HCT116 (cell line): ENCODE measurements around the gene PDCD1LG2. TPM values are rescaled to one million over a fixed set of nuclear protein-coding genes. Genes with fewer than 3 reads are reported as not detected.

Experiments
- ATAC-seq: fragments of 200-7000 bp; cut with Tn5 transposase; 2 replicates; pipeline ENCODE4 v1.9.1; 2020; ENCODE audit warnings: mild to moderate bottlenecking, moderate library complexity
- BruUV-seq: library from RNA; stranded (reverse); fragments of 400-500 nt; replicated peaks from 2 replicates; lab custom pipeline; 2021; lab: Mats Ljungman, UMichigan
- CTCF ChIA-PET: fragments of 300-600 bp; sonication (Branson Sonifier 250); formaldehyde crosslinking; loops from one replicate; lab custom pipeline; 2021; ENCODE audit warnings: antibody characterized with exemption; lab: Charles Lee
- POLR2A ChIA-PET: fragments of 300-600, 350-600 bp; sonication (Branson Sonifier 250); formaldehyde crosslinking; loops from one replicate; lab custom pipeline; 2021; ENCODE audit warnings: antibody characterized with exemption; lab: Charles Lee
- RAD21 ChIA-PET, 2 experiments: fragments of 300-600 bp; sonication (Branson Sonifier 250); formaldehyde crosslinking; loops; one replicate each; lab custom pipeline; 2023; ENCODE audit warnings: low total read pairs in 2 of 2; ENCODE audit not compliant: uncharacterized antibody in 2 of 2, unreplicated experiment in 2 of 2, low non-redundant PET in 1 of 2; lab: Charles Lee
- DNase-seq: peaks from one replicate; pipeline ENCODE4 v3.0.0-alpha.2; 2010; ENCODE audit warnings: low read depth, low spot score
- H2AFZ ChIP-seq: fragments of 200-600 bp; shearing (Covaris generic), sonication (generic); 2 replicates; pipeline ENCODE4 v1.6.1; 2017; ENCODE audit warnings: low read depth, mixed run types, mixed read lengths, antibody characterized with exemption, low read length; ENCODE audit not compliant: poor library complexity, severe bottlenecking
- H3K27ac ChIP-seq: 2 replicates; pipeline ENCODE4 v1.5.1; 2012; ENCODE audit warnings: low read depth, low read length
- H3K27me3 ChIP-seq: fragments of 200-600 bp; sonication (generic); 2 replicates; pipeline ENCODE4 v1.6.1; 2016; ENCODE audit warnings: mixed run types, low read length, mixed read lengths; ENCODE audit not compliant: insufficient read depth
- H3K36me3 ChIP-seq, 2 experiments: fragments of 200-500 bp in 1 of 2; fragments of 200-600 bp in 1 of 2; sonication (Bioruptor generic) in 1 of 2; sonication (generic) in 1 of 2; 2 replicates each; pipeline versions ENCODE4 v1.5.1 to v1.6.1; 2014 to 2016; ENCODE audit warnings: low read length in 2 of 2, inconsistent platforms in 1 of 2, mixed read lengths in 1 of 2, mixed run types in 1 of 2; ENCODE audit not compliant: insufficient read depth in 2 of 2, control insufficient read depth in 1 of 2
- H3K4me1 ChIP-seq, 2 experiments: fragments of 200-600 bp in 1 of 2; sonication (generic) in 1 of 2; 2 replicates each; pipeline versions ENCODE4 v1.5.1 to v1.6.1; 2012 to 2017; ENCODE audit warnings: low read length in 2 of 2, inconsistent platforms in 1 of 2, mild to moderate bottlenecking in 1 of 2, mixed read lengths in 1 of 2, mixed run types in 1 of 2, moderate library complexity in 1 of 2; ENCODE audit not compliant: insufficient read depth in 2 of 2, control insufficient read depth in 1 of 2
- H3K4me2 ChIP-seq: fragments of 200-600 bp; sonication (generic); 2 replicates; pipeline ENCODE4 v1.6.1; 2017; ENCODE audit warnings: mixed run types, low read length, mixed read lengths
- H3K4me3 ChIP-seq, 2 experiments: fragments of 200-600 bp in 1 of 2; sonication (generic) in 1 of 2; replicated peaks in 1 of 2; 2 replicates each; pipeline ENCODE4 v1.5.1; 2011 to 2016; ENCODE audit warnings: low read length in 2 of 2, control low read depth in 1 of 2, low read depth in 1 of 2, mild to moderate bottlenecking in 1 of 2, mixed read lengths in 1 of 2, mixed run types in 1 of 2
- H3K79me2 ChIP-seq: fragments of 200-600 bp; sonication (generic); 2 replicates; pipeline ENCODE4 v1.6.1; 2017; ENCODE audit warnings: mild to moderate bottlenecking, mixed run types, low read length, moderate library complexity, mixed read lengths; ENCODE audit not compliant: insufficient read depth
- H3K9ac ChIP-seq: fragments of 200-600 bp; sonication (generic); 2 replicates; pipeline ENCODE4 v1.6.1; 2016; ENCODE audit warnings: low read length, mixed read lengths
- H3K9me2 ChIP-seq: fragments of 200-600 bp; sonication (generic), shearing (Covaris generic); 2 replicates; pipeline ENCODE4 v1.6.1; 2017; ENCODE audit warnings: mixed run types, mild to moderate bottlenecking, moderate library complexity; ENCODE audit not compliant: insufficient read depth
- H3K9me3 ChIP-seq, 2 experiments: fragments of 200-500 bp in 1 of 2; fragments of 200-600 bp in 1 of 2; sonication (Bioruptor generic) in 1 of 2; sonication (generic) in 1 of 2; 2 replicates each; pipeline ENCODE4 v1.6.1; 2014 to 2017; ENCODE audit warnings: low read length in 2 of 2, mixed read lengths in 2 of 2, inconsistent platforms in 1 of 2, low read depth in 1 of 2, mild to moderate bottlenecking in 1 of 2, mixed run types in 1 of 2, moderate library complexity in 1 of 2; ENCODE audit not compliant: control insufficient read depth in 1 of 2, insufficient read depth in 1 of 2
- H4K20me1 ChIP-seq: fragments of 200-600 bp; sonication (generic), shearing (Covaris generic); 2 replicates; pipeline ENCODE4 v1.6.1; 2017; ENCODE audit warnings: mixed run types, mild to moderate bottlenecking, moderate library complexity; ENCODE audit not compliant: insufficient read depth
- CBX3 ChIP-seq: IDR thresholded peaks from 2 replicates; pipeline ENCODE4 v1.6.1; 2012; ENCODE audit warnings: low read depth
- CEBPB ChIP-seq: IDR thresholded peaks from 2 replicates; pipeline ENCODE4 v1.6.1; 2012; ENCODE audit warnings: low read depth
- ELF1 ChIP-seq: IDR thresholded peaks from 2 replicates; pipeline ENCODE4 v1.6.1; 2012; ENCODE audit warnings: low read depth, borderline replicate concordance
- EZH2 ChIP-seq: fragments of 200-600 bp; sonication (generic); IDR thresholded peaks from 2 replicates; pipeline ENCODE4 v1.6.1; 2017; ENCODE audit warnings: antibody characterized with exemption, mixed run types
- EZH2phosphoT487 ChIP-seq: fragments of 200-600 bp; IDR thresholded peaks from 2 replicates; pipeline ENCODE4 v1.6.1; 2018; ENCODE audit warnings: antibody characterized with exemption, borderline replicate concordance
- FOSL1 ChIP-seq: IDR thresholded peaks from 2 replicates; pipeline ENCODE4 v1.6.1; 2012; ENCODE audit warnings: low read depth
- JUND ChIP-seq: IDR thresholded peaks from 2 replicates; pipeline ENCODE4 v1.6.1; 2012
- POLR2A ChIP-seq: IDR thresholded peaks from 2 replicates; pipeline ENCODE4 v1.7.0; 2011; ENCODE audit warnings: borderline replicate concordance; ENCODE audit not compliant: insufficient read depth, insufficient read length; ENCODE audit errors: extremely low read depth
- POLR2AphosphoS5 ChIP-seq: IDR thresholded peaks from 2 replicates; pipeline ENCODE4 v1.6.1; 2011; ENCODE audit warnings: mild to moderate bottlenecking, low read depth, low read length, moderate library complexity
- RAD21 ChIP-seq: IDR thresholded peaks from 2 replicates; pipeline ENCODE4 v1.6.1; 2012; ENCODE audit warnings: low read depth, mild to moderate bottlenecking
- SIN3A ChIP-seq: IDR thresholded peaks from 2 replicates; pipeline ENCODE4 v1.6.1; 2012; ENCODE audit warnings: low read depth
- SP1 ChIP-seq: IDR thresholded peaks from 2 replicates; pipeline ENCODE4 v1.6.1; 2012; ENCODE audit warnings: low read depth
- TCF7L2 ChIP-seq: IDR thresholded peaks from 2 replicates; pipeline ENCODE4 v1.7.0; 2011; ENCODE audit warnings: borderline replicate concordance, inconsistent platforms; ENCODE audit not compliant: insufficient read depth, insufficient read length; ENCODE audit errors: extremely low read depth
- ZFX ChIP-seq: fragments of 450-650 bp; IDR thresholded peaks from 2 replicates; pipeline ENCODE4 v1.6.1; 2017
- ZNF274 ChIP-seq: fragments of 200-500 bp; sonication (Bioruptor generic); IDR thresholded peaks from 2 replicates; pipeline ENCODE4 v1.6.1; 2014; ENCODE audit warnings: mild to moderate bottlenecking, low read depth, low read length, inconsistent platforms
- intact Hi-C: fragments of 100-400 bp; cut with micrococcal nuclease; formaldehyde crosslinking; loops from 2 replicates; pipeline ENCODE4 v1.10.0; 2022
- total RNA-seq: library from RNA; stranded (reverse); gene quantifications from one replicate; pipeline ENCODE4 v1.2.1, GENCODE V29; 2021; ENCODE audit not compliant: unreplicated experiment
- TF ChIP-seq, protein P1 (sequence below): IDR thresholded peaks from 2 replicates; pipeline ENCODE4 v1.6.1; 2012
- TF ChIP-seq, protein P2 (sequence below): IDR thresholded peaks from 2 replicates; pipeline ENCODE4 v1.6.1; 2012; ENCODE audit warnings: low read depth
- TF ChIP-seq, protein P3 (sequence below): IDR thresholded peaks from 2 replicates; pipeline ENCODE4 v1.6.1; 2012

The PDCD1LG2 gene
- total RNA-seq, 1 experiment from 2014 or later = not detected

DNA sequence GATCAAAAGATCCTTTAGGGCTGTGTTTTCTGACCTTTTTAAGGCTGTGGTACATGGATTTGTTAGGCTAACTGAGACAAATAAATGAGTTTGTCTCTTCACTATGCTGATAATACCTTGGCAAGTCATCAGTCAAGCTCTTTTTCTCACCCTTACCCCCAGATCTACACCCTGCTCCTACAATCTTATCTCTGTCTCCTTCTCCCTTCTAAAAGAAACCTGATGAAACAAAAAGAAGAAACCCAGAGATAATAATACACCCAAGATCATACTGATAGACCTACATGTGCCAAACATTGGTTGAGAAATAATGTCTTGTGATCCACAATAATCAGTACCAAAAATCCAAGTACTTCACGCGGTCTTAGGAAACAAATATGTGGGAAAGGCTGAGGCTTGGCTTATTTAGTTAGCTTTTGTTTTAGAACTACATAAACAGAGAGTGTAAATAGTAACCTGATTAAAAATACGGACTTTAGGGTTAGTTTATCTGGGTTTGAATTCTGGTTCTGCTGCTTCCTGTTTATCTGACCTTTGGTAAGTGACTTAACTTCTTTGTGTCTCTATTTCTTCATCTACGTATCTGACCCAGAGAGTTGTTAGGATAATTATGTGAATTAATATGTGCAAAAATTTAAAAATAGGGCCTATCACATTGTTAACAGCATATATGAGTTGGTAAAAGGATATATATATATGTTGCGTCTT, 24.8 kb upstream of the PDCD1LG2 start:
- Histone ChIP-seq H3K4me3 (no peak overlapping the region), H3K36me3 (no peaks in the 10 kb centered on the region), H3K9ac (no peak overlapping the region), H4K20me1 (no peaks in the 10 kb centered on the region), H3K27ac (no peak overlapping the region), H3K4me2 (no peak overlapping the region), H3K27me3 (no peaks in the 10 kb centered on the region), H3K4me1 (no peaks in the 10 kb centered on the region), H3K79me2 (no peaks in the 10 kb centered on the region), H3K9me2 (no peaks in the 10 kb centered on the region), H2AFZ (no peak overlapping the region), H3K9me3 (no peaks in the 10 kb centered on the region)
- POLR2A ChIA-PET = no interaction called here
- no peak for TF ChIP-seq SIN3A
- TF ChIP-seq ELF1 = no peak
- no peak for TF ChIP-seq EZH2
- no peak for TF ChIP-seq CEBPB
- TF ChIP-seq JUND = no peak
- ATAC-seq (no peak), DNase-seq (no peak)
- RAD21 ChIA-PET = no interaction called here
- no TSS peak for BruUV-seq
- intact Hi-C loops = no loop called here
- CTCF ChIA-PET = no interaction called here

DNA sequence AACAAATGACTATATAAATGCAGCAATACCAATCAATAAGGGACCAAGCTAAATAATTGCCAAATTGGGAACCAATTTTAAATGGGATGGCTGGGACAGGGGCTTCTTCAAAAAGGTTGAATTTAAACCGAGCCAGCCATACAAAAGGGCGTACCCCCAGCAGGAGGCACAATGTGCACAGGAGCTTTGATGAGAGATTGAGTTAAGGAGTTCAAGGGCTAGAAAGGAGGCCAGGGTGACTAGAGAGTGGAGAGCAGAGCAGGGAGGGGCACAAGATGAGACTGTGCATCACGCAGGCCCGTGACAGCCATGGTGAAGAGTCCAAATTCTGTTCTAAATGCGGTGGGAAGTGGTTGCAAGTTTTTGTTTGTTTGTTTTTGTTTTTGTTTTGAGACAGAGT, 23.3 kb upstream of the PDCD1LG2 start:
- no peaks in the 10 kb centered on the region for H3K27me3 ChIP-seq
- intact Hi-C loops = no loop called here
- H3K9ac ChIP-seq = no peak overlapping the region
- H3K79me2 ChIP-seq = no peaks in the 10 kb centered on the region
- BruUV-seq = no TSS peak
- ATAC-seq (no peak), DNase-seq (no peak)
- no peaks in the 10 kb centered on the region for H3K9me3 ChIP-seq
- ChIA-PET POLR2A (no interaction called here), RAD21 (no interaction called here), CTCF (no interaction called here)
- H3K36me3 ChIP-seq = no peaks in the 10 kb centered on the region
- TF ChIP-seq, protein P1, sequence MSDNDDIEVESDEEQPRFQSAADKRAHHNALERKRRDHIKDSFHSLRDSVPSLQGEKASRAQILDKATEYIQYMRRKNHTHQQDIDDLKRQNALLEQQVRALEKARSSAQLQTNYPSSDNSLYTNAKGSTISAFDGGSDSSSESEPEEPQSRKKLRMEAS = no peak
- no peak for TF ChIP-seq CBX3
- TF ChIP-seq POLR2AphosphoS5 = no peak
- TF ChIP-seq, protein P2, sequence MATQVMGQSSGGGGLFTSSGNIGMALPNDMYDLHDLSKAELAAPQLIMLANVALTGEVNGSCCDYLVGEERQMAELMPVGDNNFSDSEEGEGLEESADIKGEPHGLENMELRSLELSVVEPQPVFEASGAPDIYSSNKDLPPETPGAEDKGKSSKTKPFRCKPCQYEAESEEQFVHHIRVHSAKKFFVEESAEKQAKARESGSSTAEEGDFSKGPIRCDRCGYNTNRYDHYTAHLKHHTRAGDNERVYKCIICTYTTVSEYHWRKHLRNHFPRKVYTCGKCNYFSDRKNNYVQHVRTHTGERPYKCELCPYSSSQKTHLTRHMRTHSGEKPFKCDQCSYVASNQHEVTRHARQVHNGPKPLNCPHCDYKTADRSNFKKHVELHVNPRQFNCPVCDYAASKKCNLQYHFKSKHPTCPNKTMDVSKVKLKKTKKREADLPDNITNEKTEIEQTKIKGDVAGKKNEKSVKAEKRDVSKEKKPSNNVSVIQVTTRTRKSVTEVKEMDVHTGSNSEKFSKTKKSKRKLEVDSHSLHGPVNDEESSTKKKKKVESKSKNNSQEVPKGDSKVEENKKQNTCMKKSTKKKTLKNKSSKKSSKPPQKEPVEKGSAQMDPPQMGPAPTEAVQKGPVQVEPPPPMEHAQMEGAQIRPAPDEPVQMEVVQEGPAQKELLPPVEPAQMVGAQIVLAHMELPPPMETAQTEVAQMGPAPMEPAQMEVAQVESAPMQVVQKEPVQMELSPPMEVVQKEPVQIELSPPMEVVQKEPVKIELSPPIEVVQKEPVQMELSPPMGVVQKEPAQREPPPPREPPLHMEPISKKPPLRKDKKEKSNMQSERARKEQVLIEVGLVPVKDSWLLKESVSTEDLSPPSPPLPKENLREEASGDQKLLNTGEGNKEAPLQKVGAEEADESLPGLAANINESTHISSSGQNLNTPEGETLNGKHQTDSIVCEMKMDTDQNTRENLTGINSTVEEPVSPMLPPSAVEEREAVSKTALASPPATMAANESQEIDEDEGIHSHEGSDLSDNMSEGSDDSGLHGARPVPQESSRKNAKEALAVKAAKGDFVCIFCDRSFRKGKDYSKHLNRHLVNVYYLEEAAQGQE = no peak
- TF ChIP-seq RAD21 = no peak
- TF ChIP-seq SP1 = no peak
- no peak for TF ChIP-seq ELF1
- no peak for TF ChIP-seq EZH2phosphoT487
- TF ChIP-seq SIN3A = no peak
- no peak for TF ChIP-seq ZNF274
- no peak for TF ChIP-seq FOSL1
- TF ChIP-seq JUND = no peak
- no peak for TF ChIP-seq CEBPB
- no peak for TF ChIP-seq TCF7L2
- TF ChIP-seq, protein P3, sequence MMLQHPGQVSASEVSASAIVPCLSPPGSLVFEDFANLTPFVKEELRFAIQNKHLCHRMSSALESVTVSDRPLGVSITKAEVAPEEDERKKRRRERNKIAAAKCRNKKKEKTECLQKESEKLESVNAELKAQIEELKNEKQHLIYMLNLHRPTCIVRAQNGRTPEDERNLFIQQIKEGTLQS = no peak
- no peak for TF ChIP-seq ZFX
- no peak for TF ChIP-seq POLR2A
- H3K4me3 ChIP-seq = no peak overlapping the region
- no peaks in the 10 kb centered on the region for H4K20me1 ChIP-seq
- no peak overlapping the region for H3K4me2 ChIP-seq
- H3K27ac ChIP-seq = no peak overlapping the region
- no peak overlapping the region for H2AFZ ChIP-seq
- no peaks in the 10 kb centered on the region for H3K9me2 ChIP-seq
- no peaks in the 10 kb centered on the region for H3K4me1 ChIP-seq
